HG02852 (cell line): ENCODE data around the gene AKAP9.
"Not testable (repeated sequence)": the region's sequence is repeated elsewhere in the genome, so short reads cannot be mapped to it uniquely, and the experiment has no call there.

Experiments
- ATAC-seq: cut with Tn5 transposase; IDR thresholded peaks from one replicate; pipeline ENCODE4 v1.9.1; 2021; ENCODE audit warnings: mild to moderate bottlenecking, moderate library complexity; ENCODE audit not compliant: unreplicated experiment

Gene AKAP9

DNA sequence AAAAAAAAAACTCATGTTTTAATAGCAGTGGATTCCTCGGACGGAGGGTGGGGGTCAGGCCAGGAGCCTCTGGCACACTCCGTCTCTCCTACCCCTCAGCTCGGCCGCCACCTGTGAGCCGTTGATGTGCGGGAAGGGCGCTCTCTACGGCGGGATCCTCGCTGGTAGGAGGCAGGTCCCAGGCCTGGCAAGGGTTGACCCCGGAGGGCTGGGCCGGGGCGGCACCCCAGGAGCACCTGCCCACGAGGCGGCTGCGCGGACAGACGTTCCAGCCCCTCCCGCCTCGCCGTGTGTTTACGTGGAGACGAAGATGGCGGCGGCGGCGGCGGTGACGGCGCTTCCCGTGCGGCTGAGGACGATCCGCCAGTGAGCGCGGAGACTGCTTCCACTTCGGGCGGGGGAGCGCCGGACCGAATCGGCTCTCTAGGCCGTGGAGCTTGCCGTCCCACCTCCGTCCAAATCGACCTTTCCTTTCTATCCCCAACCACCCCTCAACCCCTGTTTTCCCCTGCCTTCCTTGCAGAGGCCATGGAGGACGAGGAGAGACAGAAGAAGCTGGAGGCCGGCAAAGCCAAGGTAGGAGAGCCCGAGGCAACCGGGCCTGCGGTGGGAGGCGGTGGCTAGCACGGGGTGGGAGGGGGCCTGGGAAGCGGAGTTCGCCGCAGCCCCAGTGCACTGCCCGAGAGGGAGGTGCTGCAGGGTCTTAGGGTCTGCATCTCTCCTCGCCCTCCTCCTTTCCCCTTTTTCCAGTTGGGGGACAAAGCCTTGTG, at the start of gene AKAP9:
Gene AKAP9, plus strand, starts transcription at position 291 of the 770 bp plus-strand sequence. Its CDS starts 238 bp downstream, at position 529.
- ATAC-seq, result peak; percentile 93

DNA sequence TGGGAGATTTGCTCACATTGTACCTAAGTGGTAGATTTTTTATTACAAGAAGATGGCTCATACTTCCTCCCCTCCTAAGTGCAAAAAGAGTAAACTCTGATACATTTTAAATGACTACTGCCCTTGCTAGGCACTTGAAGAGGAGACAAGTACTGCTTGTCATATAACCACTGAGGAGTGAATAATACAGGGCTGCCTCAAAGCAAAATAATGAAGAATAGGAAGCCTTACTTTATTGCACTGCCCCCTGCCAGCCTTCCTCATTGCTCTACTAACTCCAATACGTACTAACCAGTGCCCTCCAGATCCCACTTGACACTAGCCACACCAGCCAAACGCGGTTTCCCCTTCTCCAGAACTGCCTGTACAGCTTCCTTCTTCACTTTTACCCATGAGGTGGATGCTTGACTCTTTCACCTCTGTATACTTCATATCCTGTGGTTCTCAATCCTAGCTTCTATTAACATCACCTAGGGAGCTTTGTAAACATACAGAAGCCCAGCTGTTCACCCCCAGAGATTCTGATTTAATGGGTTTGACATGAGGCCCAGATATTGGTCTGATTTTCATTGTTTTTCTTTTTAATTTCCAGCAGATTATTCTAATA, 48.5 kb upstream of the AKAP9 start:
- ATAC-seq, result no peak

DNA sequence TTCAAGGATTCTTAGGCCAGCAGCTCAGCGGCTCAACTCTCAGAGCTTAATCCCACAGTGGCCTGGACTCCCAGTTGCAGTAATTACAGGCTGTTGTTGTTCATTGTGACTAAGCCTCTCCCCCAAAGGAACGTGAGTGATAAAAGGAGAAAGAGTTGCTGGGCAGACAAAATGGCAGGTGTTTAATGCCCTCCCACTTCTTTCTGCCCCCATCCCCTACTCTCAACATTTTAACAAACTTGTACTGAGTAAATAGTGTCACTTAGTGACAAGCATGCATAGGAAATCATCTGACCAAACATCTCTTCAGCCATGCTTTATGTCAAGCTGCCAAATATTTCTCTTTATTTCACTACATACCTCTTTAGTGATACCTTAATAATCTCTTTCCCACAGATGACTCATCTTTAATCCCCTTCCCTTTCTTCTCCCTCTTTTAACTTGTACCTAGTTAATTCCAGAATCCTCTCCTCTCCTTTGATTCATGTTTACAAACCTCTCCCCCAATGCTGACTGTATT, 47.8 kb upstream of the AKAP9 start:
- ATAC-seq, result no peak

DNA sequence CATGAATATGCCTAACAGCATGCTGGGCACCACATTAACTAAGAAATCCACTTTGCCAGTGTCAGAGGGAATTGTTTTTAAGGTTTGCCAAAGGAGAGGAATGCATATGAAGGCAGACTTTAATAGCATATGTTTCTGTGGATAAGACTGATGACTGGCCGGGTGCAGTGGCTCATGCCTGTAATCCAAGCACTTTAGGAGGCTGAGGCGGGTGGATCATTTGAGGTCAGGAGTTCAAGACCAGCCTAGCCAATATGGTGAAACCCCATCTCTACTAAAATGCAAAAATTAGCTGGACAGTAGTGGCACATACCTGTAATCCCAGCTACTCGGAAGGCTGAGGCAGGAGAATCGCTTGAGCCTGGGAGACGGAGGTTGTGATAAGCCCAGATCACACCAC, 47.0 kb upstream of the AKAP9 start:
- not testable (repeated sequence) for ATAC-seq

DNA sequence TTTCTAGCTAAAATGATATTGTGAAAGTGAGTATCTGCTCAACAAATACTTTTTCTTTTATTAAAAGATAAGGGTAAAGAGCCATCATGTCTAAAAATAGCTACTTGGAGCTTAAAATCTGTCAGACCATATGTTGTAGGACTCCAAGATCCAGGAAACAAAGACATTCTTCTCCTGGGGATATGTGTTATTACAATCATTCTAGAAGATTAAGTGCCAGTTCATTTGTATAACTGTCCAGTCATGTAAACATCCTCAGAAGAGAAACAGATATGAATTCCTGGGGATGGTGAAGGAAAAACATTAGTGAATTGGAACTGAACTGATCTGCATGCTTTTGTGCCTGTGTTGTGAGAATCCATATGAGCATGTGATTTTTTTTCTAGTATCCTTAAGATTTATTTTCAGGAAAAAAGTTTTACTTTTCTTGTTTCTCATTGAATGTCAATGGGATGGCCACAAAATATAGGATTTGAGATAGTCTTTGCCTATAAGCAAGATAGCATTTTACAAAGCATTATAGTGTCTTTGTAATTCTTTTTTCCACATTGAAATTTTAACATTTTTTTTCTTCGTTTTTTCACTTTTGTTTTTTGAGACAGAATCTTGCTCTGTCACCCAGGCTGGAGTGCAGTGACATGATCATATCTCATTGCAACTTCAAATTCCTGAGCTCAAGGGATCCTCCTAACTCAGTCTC, 45.7 kb upstream of the AKAP9 start:
- ATAC-seq, result no peak

DNA sequence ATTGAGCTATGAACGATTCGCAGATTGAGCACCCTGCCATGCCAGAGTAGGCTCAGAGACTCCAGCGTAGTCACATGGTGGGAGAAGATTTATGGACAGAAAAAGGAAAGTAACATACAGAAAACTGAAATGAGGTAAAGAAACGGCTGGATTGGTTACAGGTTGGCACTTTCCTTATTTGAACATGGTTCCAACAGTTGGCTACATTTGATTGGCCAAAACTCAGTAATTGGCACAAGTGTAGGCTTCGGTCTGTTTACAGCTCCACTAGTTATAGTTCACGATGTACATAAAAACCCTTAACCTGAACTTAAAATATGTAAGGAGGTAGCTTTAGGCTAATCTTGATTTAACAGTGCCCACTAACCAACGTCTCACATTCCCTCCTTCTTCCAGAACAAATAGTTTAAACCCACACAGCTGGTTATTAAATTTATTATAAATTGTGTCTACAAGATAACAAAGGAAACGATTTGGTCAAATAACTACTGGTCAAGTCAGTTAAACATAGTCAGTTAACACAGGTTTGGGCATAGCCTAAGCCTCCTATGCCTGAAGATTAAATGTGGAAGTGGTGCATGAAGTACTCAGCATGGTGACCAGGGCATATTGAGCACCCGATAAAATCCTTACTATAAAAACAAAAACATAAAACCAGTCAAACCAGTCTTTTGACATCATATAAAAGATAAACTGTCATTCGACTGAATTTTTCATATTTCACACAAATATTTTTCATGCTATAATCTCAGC, 42.2 kb upstream of the AKAP9 start:
- no peak for ATAC-seq

DNA sequence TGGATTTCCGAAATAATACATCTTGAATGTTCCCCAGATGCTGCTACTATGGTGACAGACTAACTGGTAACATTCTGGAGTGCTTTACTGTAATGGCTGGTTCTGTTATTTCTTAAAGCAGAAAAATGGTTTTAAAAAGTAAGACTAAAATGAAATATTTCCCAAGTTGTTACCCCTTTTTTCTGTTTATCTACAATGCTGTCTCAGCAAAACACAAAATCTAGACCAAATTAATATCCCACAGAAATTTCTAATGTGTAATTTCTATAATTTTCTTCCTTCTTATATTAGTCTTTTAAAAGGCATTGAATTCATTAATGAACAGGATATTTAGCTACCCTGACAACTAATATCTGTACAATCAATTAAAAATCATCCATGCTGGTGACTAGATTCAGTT, 41.1 kb upstream of the AKAP9 start:
- no peak for ATAC-seq

DNA sequence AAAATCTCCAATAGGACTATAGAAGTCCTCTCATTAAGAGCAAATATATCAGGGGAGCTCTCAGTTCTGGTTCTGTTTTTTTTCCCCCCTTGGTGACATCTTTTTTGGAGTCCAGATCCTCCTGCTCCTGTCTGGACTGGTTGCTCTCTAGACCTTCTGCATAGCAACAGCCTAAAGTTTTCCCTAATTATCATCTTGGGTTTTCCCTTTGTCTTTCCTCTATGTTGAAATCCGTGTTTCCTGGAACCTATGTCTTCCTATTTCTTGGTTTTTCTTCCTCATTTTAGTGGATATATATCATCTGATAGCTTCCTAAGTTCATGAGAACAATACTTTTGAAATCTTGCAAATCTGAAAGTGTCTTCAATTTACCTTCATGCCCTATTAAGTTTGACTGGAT, 30.5 kb upstream of the AKAP9 start:
- no peak for ATAC-seq

DNA sequence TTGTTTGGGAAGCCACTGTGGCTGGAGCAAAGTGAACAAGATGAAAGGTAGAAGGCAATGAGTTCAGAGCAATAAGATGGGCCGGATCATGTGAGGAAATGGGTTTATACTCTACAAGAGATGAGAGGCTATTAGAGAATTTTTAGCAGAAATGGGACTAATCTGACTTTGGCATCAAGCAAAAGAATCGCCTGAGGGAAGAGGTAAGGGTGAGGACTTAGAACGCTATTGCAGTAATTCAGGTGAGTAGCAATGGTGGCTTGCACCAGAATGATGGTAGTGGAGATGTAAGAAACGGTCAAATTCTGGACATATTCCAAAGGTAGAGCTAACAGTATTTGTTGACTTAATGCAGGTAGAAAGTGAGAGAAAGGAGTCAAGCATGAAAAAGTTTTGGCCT, 29.5 kb upstream of the AKAP9 start:
- ATAC-seq, result no peak

DNA sequence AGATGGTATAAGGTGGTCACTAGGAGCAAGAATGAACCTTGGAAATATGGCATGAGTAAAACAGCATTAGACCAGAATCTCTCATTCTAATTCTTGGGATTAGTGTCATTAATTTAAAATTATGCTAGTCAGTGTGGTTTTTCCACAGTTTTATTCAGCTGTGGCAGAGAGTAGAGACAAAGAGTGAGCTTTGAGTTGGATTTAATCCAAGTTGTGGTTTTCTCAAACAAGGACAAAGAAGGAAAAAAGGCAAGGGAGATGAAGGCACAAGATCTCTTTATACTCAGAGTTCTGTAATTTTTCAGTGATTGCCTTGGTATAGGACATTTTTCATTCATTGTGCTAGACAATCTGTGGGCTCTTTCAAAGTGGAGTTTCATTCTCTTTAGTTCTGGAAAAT, 28.2 kb upstream of the AKAP9 start:
- ATAC-seq, result no peak

DNA sequence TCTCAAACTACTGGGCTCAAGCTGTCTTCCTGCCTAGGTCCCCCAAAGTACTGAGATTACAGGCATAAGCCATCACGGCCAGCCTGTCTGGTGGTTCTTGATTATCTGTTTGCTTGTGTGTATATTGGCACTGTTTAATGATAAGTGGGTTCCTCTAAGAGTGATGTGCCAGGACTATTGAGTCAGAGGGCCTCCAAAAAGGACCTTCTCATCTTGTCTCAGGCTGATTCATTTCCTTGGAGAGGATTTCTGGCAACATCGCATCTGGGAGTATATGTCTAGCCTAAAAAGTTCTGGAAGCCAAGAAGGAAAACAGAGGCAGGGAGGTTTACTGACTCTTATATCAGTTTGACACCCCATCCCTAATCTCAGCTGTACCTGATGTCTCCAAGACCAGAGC, 27.1 kb upstream of the AKAP9 start:
- ATAC-seq, result no peak

DNA sequence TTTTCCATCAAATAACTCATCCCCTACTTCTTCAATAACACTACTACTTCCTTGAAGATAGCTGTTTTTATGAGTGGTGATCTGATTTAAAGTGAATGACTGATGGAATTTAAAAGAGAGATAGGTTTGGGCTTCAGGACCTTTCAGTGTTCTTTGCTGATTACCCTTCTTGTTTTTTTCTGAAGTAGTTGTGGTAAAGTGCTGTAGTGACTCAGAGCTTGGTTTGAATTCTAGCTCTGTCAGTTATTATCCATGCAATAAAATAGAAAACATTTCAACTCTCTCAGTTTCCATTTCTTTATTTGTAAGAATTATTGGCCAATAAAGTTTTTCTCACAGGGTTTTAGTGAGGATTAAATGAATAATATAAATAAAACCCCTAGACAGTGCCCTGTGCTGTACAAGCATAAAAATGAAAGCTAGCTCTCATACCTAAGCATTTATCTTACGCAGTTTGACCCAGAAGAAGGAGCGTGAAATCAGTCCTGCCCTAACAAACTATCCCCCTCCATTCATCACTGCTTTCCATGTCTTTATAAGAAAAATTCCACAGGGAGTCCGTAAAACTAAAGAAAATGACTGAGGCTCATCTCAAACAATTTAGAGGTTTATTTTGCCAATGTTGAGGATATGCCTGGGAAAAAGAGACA, 25.1 kb upstream of the AKAP9 start:
- no peak for ATAC-seq

DNA sequence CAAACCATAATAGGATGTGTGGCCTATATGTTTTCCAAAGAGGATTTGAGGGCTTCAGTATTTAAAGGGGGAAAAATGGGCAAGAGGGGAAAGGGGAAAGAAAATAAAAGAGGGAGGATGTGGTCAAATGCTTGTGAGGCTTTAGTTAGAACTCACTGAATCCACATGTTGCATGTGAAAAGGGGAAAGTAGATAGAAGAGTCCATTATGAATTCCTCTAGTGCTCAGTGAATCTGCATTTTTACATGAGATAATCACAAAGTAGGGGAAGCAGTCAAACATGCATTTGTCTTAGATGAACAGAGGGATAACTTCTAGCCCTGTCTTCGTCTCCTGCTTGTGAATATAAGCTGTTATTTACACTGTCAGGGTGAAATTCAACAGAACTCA, 24.6 kb upstream of the AKAP9 start:
- no peak for ATAC-seq

DNA sequence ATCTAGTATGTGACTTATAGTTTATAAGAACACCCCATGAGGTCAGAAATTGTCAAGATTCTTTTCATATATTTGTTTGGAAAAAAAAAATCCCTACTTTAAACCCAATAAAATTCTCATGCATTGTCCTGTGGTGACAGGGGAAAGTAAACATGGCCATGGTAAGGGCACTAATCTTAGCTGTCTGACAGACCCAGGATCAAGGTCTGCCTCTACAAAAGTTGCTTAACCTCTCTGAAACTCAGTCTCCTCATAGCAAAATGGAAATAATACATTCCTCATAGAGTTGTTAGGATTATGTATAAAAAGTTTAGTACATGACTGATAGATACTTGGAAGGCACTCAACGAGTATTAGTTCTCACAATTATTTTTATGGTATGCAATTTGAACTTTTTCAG, 22.3 kb upstream of the AKAP9 start:
- ATAC-seq, result no peak

DNA sequence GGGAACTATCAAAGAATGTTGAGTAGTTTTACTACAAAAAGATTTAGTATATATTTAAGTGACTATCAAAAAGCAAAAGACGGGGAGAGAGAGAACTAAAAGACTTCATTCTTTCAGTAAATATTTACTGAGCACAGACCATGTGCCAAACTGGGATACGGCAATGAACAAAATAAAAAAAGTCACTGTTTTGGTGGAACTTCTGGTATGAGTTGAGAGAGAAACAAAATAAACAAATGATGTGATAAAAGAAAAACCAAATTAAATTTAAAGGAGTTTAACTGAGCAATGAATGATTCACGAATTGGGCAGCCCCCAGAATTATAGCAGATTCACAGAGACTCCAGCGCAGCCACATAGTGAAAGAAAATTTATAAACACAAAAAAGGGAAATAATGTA, 17.8 kb upstream of the AKAP9 start:
- ATAC-seq, result no peak

DNA sequence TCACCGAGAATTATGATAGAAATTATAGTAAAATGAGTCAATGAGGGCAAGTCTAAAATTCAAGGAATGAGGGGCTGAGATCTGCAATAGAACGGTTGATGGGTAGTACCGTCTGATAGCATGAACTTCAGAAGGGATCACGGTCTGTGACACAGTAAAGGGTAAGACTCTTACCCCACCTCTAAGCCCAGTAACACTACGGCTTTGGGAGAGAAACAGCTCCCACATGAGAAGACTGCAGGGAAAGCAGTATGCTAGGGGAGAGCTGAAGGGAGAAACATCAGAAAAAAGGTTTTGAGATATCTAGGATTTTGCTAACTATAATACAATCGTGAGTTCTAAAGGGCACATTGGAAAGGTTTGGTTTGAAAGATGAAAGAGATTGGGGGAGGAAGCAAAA, 12.8 kb upstream of the AKAP9 start:
- ATAC-seq, result no peak

DNA sequence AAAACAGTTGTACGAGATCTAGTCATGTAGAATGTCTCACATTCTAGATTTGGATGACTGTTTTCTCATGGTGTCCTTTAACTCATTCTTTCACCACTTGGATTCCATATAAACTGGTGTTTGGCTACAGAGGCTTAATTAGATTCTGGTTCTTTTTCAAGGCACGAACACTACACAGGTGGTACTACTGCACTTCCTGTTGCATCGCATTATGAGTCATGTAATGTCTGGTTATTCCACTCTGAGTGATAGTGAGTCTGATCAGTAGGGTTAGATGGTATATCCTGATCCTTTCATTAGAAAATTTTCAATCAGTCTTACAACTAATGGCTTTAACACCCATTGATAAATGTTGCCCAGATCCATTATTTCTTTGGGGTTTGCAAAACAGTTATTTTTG, 11.2 kb upstream of the AKAP9 start:
- ATAC-seq, result peak; percentile 79

DNA sequence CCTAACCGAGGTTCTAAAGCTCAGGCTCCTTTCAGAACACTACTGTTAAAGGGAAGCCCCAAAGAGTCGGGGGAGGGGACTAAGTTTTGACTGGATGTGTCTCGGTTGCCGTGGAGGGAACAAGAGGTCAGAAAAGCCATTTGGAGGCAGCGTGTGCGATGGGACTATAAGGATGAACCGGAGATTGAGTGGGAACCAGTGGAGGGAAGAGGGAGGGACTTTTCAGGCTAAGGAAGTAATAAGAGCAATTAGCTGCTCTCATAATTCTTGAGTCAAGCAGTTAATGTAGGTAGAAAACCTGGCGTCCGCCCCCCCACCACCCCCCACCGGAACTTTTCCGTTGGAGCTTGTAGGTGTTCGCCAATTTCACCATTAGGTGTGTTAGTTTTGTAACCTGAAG, 491 bp upstream of the AKAP9 start:
- peak; percentile 25 for ATAC-seq

DNA sequence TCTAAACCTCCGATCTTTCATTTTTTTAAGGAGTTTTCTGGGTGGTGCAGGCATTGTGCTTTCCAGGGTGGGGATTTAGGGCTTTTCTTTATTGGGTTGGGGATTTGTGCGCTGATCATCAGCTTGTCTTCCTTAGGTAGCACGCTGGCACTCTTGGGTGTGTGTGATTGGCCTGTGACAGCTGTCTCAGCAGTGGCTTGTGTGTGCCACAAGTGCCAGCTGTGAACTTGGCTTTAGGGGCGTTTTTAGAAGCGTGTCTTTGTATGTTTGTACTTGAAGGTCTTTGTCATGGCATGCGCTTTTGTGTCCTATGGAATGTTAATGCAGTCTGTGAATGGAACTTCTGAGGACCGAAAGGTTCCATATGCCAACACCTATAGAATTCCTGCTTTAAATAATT, 788 bp downstream of the AKAP9 start:
- peak; percentile 19 for ATAC-seq

DNA sequence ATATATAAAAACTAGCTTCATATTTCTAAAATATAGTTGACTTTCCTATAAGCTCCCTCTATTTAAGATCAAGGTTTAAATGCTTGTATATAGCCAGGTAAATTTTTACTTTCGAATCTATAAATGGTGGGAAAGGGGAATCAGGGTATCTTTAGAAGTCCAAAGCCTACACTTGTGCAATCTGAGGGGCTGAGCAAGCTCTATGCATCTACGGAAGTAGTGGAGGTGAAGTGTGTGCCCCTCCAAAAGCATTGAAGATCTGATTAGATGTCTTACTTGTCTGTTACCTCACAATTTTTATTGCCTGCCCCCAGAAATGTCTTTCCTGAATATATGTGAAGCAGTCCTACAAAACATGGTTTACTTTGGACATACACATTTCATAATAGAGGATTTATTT, 1.6 kb downstream of the AKAP9 start:
- ATAC-seq, result no peak

DNA sequence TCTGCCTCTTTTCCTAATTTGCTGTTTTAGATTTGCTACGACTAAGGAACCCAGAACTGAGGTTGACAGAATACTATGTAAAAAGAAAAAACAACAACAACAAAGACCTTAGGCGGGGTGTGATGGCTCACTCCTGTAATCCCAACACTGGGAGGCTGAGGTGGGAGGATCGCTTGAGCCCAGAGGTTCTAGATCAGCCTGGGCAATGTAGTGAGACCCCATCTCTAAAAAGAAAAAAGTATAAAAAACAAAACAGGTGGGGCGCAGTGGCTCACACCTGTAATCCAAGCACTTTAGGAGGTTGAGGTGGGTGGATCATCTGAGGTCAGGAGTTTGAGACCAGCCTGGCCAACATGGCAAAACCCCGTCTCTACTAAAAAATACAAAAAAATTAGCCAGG, 4.3 kb downstream of the AKAP9 start:
- ATAC-seq, result not testable (repeated sequence)
